GM20431 (cell line): ENCODE measurements around the gene ERC1.

Experiments
- in situ Hi-C: fragments of 300-500 bp; cut with MseI, MboI; formaldehyde crosslinking; loops from one replicate; pipeline ENCODE4 v1.15.0; 2020; ENCODE audit warnings: low sequenced_read_pairs; ENCODE audit not compliant: unreplicated experiment

ERC1 gene

DNA sequence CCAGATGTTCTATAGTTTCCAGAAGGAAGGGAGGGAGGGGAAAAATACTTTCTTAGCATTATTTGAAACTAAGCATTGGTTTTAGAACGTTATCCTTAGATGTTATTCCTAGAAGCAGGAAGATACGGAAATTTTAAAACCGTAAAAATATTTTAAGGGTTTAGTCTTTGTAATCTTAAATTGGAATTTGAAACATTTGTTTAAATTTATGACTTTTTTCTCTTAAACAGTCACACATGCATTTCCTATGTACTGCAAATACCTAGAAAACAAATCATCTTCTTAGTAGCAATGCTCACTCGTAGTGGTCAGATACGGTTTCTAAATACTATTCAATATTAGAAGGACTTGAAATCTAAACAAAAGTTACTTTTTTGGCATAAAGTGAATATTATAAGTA lies 282.0 kb downstream of the ERC1 start:
- in situ Hi-C loops = no loop called here

DNA sequence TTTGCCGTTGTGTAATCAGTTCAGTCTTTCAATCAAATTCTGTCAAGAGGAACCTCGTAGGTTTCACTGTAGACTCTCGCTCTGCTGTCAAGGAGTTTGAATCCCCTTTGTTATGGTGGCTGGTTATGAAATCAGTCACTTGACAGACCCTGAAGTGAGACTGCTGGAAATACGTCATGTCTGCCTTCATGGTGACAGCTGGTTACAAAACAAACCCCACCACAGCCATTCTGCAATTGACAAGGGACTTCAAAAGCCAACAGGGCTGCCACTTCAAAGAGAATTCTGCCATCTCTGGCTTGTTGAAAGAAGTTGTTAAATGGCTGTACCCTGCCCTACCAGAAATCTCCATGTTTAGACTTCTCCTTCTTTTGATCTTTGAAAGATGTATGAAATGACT lies 286.9 kb downstream of the ERC1 start:
- in situ Hi-C loops = no loop called here

DNA sequence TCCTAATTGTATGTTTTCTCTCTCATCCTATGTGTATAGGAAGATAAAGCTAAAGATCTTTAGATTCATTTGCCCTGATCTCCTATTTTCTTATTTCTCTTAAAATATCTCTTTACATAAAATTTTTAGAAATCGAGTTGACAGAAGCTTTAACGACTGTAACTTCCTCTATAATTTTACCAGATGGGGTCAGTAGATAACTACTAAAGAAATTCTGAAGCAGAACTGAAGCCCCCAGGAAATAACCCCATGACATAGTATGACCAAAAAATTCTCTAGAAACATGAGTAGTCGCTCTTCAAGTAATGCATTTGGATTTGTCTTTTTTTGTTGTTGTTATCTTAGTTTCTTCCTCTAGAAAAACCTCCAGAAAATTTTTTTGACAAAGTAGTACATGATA lies 288.0 kb downstream of the ERC1 start:
- in situ Hi-C loops = no loop called here

DNA sequence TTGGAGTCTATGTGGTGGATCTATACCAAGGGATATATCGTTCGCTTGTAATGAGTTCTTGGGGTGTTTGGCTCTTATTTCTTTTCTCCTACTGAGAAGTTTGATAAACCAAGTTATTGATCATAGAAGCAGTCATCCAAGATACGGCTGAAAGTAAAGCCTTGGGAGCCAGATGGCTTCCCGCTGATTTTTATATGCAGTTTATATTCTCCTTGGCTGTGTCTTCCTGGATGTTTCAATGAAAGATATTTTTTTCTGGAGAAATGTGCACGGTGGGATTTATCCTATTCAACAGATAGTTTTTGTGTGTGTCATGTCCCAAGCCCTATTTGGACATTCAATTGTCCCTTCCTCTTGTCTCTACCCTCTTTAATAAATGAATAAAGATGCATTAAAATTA lies 289.0 kb downstream of the ERC1 start:
- in situ Hi-C loops = no loop called here

DNA sequence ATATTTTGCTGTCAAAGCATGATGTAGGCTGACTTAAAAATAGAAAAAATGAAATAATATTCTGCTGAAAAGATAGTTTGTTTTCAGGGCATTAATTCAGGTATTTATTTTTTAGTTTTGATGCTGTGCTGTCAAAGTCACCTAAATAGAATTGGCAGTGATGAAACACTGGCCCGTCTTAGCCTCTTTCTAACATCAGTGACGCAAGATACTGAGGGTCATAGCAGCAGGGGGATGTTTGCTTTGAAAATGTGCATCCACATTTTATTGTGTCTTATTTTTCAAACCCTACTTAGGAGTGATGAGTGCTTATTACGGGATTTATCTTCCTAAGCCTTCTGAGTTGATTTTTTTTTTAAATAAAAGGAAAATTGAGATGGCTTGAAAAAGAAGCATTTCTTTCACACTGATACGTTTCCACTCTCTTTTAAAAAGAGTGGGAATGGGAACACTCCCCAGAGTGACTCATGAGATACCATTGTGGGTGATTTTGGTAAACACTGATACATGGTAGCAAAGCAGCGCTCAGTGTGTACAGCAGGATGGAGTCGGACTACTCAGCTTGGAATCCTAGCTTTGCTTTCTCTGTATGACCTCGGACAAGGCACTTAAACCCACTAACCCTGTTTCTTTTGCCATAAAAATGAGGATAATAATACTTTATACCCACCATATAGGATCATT lies 290.8 kb downstream of the ERC1 start:
- in situ Hi-C loops = no loop called here

DNA sequence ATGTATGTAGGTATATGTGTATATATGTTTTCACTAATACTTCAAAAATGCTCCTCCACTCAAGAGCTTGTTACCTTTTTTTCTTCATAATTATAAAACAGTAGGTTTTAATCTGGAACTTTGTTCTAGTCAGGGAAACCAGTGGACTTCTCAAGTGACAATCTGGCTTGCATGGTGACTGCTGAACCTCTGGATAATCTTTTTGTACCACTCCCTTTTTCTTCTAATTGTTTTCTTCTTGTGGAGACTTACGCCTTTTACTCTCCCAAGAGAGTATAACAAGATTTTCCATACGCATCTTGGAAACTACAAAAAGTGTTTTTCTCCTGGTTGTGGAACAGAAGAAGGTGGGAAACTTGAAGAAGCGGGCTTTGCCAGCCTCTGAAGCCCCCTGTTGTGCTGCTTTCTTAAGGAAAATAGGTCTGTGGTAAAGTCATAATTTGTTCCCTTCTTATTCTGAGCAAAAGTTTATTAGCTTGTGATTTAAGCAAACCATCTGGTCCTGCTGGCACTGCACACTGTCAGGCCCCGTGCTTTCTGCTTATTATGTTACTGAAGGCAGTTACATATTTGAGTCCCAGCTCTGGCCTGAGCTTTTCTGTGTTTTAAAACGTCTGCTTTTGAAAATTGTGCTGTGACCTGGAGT lies 291.8 kb downstream of the ERC1 start:
- in situ Hi-C loops = no loop called here

DNA sequence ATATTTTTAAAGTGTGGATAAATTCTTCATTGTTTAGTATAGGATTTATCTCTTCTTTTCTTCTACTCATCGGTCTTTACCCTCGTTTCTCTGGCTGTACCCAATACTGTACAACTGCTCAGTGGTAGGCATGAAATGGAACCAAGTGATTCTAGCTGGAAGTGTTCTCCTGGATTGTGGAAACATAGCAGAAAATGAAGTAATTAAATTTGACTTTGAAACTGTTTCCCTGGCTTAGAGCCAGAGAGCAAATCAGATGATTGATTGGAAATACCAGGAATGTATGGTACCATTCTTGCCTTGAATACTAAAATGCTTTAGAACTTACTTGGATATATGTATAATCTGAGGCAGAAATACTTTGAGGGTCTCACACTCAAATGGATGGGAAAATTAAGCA lies 292.3 kb downstream of the ERC1 start:
- in situ Hi-C loops = no loop called here

DNA sequence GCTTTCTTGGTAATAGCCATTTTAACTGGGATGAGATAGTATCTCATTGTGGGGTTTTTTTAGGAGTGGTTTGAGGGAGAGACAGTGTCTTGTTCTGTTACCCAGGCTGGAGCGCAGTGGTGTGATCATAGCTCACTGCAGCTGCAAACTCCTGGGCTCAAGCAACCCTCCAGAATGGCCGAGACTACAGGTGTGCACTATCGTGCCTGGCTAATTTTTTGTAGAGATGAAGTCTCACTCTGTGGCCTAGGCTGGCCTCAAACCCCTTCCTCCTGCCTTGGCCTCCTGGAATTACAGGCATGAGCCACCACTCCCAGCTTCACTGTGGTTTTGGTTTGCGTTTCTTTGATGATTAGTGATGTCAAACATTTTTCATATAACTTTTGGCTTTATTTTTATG lies 293.6 kb downstream of the ERC1 start:
- in situ Hi-C loops = no loop called here

DNA sequence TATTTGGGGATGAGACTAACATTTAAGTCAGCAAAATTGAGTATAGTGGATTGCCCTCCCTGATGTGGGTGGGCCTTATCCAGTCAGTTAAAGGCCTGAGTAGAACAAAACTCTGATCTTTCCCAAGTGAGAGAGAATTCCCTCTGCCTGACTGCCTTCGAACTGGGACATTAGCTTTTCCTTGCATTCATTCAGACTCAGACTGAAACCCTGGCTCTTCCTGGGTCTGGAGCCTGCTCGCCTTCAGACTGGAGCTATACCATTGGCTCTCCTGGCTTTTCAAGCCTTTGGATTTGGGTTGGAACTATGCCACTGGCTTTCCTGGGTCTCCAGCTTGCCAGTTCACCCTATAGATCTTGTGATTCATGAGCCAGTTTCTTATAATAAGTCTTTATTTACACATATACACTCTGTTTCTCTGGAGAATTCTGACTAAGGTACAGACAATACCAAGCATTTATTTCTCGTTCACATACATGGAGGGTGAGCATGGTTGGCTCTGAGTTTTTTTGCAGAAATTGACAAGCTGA lies 296.5 kb downstream of the ERC1 start:
- in situ Hi-C loops = no loop called here

DNA sequence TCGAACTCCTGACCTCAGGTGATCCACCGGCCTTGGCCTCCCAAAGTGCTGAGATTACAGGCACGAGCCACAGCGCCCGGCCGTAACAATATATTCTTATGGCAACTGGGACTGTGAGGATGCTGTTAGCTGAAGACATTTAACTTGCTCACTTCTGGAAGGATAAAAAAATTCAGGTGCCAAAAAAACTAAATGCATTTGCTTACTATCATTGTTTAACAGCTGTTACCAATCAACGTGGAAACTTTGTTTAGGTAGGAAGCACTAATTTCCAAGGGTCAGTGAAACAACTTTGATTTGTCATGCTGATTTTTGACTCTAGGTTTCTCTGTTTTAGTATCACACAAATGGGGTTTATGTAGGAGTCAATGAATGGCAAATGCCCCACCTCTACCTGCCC lies 297.3 kb downstream of the ERC1 start:
- in situ Hi-C loops = no loop called here

DNA sequence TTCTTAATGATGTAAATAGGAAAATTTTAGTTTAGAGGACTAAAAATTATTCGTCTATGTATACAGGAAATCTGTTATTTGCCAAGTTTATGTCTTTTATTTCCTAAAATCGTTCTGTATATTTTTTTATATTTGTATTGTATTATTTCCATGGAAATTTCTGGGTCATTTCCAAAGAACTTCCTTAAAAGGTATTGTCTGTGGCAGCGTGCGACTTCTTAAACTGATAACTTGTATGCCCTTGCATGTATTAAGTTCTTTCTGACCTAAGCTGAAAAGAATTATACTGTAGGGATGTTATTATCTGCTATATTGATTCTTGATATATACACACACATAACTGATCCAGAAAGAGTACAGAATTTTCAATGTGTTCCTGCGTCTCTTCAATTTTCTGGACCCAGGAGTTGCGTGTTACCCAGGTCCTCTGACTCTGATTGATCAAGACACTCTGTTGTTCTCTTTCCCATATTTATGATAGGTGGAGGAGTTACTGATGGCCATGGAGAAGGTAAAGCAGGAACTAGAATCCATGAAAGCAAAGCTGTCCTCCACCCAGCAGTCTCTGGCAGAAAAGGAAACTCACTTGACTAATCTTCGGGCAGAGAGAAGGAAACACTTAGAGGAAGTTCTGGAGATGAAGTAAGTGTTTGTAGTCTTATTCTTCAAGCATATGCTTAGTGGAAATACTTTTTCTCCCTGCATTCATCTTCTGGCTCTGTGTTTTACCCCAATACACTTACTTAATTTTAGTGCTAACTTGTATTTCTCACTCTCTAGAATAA lies 298.5 kb downstream of the ERC1 start:
- in situ Hi-C loops = no loop called here

DNA sequence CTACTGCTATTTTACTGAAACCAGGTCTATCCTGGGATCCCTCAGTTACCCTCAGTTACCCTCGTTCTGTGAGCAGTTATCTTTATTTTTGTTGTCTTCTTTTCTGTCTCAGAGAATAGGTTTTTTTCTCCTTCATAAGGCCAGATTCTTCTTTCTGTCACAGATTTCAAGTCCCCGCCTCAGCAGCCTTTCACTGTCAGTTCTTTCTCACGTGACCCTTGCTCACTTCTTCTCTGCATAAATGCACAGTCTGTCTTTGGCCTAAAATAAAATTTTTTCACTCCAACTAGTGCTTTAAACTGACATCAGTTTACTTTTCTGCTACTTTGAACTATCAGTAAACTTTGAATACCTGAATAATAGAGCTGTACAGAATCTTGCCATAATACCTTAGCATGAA lies 299.7 kb downstream of the ERC1 start:
- in situ Hi-C loops = no loop called here

DNA sequence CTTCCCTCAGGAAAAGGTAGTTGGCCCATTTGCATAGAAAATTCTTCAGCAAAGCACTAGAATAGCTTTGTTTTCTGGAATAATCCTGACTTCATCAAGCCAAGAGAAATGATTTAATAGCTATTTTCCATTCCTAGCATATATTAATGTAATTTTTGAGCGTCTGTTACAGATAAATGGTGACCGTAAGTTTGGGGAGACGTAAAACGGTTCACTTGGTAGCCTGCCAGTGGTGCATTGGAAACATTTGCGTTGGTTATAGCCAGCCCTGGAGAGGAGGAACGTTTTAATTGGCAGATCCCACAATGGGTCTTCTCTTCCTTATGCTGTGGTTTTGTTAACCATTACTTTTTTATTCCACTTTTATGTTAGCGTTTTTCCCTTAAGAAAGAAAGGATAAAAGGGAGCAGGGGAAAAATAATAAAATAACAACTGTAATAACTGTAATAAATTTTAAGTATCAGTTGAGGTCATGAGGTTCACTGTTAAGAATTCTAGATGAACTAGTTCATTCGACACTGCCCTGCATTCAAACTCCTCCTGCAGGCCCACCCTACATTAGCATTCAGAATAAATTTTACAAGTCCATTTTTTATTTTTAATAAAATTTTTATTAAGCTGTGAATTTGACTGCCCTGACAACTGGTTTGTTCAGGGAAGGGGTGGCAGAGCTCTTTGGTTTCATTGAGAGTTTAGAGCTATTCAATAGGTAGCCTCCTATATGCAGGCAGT lies 300.7 kb downstream of the ERC1 start:
- in situ Hi-C loops = no loop called here

DNA sequence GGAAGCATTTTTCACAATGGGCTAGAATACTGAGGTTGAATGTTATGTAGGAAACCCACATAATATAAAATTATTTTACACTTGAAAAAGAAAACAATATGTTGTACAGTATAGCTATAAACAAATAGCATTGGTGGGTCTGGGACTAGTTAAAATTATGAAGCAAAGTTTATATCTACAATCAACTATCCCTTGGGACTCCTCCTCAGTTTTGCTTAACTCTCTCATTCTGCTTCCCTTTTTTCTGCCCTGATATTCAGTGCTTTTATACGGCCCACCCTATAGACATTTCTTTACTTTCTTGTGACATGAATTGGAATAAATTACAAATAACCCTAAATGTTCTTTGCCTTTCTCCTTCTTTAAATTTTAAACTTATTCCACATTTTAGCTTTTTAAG lies 302.9 kb downstream of the ERC1 start:
- in situ Hi-C loops = no loop called here

DNA sequence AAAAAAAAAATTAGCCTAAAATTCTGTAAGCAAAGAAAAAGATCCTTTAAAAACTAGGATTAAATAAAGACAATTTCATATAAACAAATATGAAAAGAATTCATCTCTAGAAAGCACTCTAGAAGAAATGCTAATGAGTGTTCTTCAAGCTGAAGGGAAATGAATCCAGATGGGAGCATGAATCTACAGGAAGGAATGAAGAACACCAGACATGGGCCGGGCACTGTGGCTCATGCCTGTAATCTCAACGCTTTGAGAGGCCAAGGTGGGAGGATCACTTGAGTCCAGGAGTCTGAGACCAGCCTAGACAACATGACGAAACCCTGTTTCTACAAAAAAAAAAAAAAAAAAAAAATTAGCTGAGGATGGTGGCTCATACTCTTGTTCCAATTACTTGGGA lies 306.2 kb downstream of the ERC1 start:
- in situ Hi-C loops = no loop called here

DNA sequence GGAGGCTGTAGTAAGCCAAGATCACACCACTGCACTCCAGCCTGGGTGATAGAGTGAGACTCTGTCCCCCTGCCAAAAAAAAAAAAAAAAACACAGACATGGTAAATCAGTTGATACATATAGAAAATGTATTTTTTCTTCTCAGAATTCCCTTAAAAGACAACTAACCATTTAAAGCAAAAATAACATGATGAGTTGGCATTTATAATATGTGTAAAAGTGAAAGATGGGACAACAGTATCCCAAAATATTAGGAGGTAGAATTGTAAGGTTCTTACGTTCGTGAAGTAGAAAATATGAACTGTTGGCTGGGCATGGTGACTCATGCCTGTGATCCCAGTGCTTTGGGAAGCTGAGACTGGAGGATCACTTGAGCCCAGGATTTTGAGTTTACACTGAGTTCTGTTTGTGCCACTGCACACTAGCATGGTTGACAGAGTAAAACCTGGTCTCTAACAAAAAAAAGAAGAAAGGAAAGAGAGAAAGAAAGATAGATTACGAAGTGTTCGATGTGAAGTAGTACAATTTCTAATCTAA lies 306.7 kb downstream of the ERC1 start:
- in situ Hi-C loops = no loop called here

DNA sequence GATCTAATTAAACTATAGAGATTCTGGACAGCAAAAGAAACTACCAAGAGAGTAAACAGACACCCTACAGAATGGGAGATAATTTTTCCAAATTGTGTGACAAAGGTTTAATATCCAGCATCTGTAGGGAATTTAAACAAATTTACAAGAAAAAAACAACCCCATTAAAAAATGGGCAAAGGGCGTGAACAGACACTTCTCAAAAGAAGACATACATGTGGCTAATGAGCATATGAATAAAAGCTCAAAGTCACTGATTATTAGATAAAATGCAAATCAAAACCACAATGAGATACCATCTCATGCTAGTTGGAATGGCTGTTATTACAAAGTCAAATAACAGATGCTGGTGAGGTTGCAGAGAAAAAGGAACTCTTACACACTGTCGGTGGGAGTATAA lies 309.4 kb downstream of the ERC1 start:
- in situ Hi-C loops = no loop called here

DNA sequence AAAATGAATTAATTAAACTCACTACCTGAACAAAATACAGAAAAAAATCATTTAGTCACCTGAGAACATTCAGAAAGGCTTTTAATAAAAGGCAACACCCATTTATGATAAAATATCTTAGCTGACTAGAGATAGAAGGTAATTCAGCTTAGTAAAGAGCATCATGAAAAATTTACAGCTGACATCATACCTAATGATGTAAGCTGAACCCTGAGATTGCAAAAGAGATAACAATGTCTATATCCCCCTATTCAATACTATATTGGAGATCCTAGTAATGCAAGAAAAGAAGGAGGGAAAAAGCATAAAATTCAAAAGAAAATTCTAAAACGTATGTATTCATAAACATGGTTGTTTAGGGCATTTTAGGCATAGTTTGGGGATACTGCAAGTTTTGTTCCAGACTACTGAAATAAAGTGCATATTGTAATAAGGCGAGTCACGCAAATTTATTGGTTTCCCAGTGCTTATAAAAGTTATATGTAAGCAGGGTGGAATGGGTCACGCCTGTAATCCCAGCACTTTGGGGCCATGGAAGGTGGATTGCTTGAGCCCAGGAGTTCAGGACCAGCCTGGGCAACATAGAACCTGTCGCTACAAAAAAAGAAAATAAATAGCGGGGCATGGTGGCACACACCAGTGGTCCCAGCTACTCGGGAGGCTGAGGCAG lies 311.3 kb downstream of the ERC1 start:
- in situ Hi-C loops = no loop called here

DNA sequence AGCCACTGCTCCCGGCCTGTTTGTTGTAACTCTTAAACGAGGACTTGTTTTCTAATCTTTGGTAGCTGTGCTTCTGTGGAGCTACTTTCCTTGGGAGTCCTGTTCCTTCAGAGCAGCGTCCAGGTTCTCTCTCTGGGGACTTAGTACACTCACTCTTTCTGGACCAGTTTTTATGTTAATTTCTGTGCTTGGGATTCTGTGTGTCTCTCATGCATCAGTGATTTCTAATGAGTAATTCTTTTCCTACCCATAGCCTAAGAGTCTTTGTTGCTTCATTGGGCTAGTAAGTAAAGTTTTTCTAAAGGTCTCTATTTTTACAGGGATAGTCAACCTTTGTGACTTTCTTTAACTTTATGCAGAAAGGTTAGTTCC lies 314.0 kb downstream of the ERC1 start:
- in situ Hi-C loops = no loop called here
